Coronary artery (tissue), 2 donors: Measurements from ENCODE around the gene PASK.

ENCODE experiments used
- DNase-seq: peaks from one replicate; pipeline ENCODE4 v3.0.0-alpha.2; 2017; ENCODE audit warnings: low spot score
- H3K27ac ChIP-seq, 2 donors: fragments of 200-600 bp; sonication (generic); one replicate each; pipeline ENCODE4 v1.5.1; 2016 to 2019
- H3K4me3 ChIP-seq: fragments of 200-600 bp; sonication (generic); 2 replicates; pipeline ENCODE4 v1.5.1; 2016; ENCODE audit warnings: mild to moderate bottlenecking, moderate library complexity
- TF ChIP-seq, protein P1 (sequence below): fragments of 200-600 bp; sonication (generic); IDR thresholded peaks from one replicate; pipeline ENCODE4 v1.5.1; 2019; ENCODE audit warnings: antibody characterized with exemption

PASK gene

DNA sequence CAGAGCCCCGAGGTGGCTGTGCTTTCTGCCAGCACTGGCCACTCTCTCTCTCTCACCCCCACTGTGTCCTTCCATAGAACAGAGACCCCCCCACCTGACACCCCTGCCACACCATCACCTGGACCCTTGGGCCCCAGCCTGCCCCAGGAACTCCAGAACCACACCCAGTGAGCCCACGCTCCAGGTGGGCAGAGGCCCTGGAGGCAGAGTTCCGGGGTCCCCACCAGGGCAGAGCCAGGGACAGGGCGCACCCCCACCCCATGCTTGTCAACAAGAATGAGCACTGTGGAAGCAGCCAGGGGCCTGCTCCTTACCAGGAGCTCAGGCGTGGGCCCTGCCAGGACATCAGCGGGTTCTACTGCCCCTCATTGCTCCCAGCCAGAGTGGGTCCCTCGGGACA is 14.6 kb downstream of the PASK start:
- DNase-seq = no peak
- TF ChIP-seq, protein P1, sequence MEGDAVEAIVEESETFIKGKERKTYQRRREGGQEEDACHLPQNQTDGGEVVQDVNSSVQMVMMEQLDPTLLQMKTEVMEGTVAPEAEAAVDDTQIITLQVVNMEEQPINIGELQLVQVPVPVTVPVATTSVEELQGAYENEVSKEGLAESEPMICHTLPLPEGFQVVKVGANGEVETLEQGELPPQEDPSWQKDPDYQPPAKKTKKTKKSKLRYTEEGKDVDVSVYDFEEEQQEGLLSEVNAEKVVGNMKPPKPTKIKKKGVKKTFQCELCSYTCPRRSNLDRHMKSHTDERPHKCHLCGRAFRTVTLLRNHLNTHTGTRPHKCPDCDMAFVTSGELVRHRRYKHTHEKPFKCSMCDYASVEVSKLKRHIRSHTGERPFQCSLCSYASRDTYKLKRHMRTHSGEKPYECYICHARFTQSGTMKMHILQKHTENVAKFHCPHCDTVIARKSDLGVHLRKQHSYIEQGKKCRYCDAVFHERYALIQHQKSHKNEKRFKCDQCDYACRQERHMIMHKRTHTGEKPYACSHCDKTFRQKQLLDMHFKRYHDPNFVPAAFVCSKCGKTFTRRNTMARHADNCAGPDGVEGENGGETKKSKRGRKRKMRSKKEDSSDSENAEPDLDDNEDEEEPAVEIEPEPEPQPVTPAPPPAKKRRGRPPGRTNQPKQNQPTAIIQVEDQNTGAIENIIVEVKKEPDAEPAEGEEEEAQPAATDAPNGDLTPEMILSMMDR = no peak
- Histone ChIP-seq H3K27ac (no peak overlapping the region), H3K4me3 (no peak overlapping the region)

DNA sequence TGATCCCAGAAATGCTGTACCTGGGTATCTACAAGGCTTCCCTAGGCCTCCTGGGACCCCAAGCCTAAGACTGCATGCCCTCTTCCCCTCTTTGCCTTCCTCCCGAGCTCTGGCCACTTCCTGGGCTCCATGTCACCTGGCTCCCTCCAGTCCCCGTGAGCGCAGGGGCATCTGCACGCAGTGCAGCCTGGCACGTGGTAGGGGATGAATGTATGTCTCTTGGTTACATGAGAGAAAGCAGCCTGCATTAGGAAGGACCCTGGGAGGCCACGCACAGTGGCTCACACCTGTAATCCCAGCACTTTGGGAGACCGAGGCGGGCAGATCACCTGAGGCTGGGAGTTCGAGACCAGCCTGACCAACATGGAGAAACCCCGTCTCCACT is 15.8 kb downstream of the PASK start:
- no peak for DNase-seq
- Histone ChIP-seq H3K27ac (no peak overlapping the region), H3K4me3 (no peak overlapping the region)
- TF ChIP-seq, protein P1 = no peak

DNA sequence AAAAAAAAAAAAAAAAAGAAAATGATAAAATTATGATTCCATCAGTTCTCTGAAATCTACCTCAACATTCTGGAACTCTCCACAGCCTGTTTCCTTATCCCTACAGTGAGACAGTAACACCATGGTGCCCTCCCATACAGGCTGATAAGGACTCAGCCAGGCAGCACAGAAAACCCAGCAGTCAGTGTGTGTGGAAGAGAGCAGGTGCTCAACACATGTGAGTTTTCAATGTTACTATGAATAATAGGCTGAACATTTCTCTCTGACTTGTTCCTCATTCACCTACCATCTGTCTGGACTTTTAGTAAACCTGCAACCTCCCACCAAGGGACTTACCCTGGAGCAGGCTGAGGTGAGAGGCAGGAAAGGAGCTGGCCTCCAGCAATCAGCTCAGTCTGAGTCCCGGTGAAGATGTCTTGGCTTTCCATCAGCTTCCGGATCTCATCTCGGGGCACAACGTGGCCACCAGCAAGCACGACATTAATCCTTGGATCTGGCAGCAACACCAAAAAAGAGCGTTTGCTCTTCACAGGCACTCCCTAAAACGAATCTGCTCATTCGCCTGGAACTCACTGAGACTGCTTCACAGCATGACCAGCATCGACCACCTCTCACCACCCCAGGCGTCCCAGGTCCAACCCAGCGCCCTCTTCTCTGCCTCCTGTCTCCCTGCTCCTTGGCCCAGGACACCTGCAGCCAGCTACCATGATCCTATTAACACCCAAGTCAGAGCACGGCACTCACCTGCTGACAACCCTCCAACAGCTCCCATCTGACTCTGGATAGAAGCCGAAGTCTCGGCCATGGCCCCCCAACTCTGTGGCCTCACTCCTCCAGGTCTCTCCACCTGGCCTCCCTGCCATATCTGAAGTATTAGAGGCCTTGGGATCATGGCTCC is 16.5 kb downstream of the PASK start:
- no peak for DNase-seq
- Histone ChIP-seq H3K27ac (no peak overlapping the region), H3K4me3 (no peak overlapping the region)
- TF ChIP-seq, protein P1 = no peak

DNA sequence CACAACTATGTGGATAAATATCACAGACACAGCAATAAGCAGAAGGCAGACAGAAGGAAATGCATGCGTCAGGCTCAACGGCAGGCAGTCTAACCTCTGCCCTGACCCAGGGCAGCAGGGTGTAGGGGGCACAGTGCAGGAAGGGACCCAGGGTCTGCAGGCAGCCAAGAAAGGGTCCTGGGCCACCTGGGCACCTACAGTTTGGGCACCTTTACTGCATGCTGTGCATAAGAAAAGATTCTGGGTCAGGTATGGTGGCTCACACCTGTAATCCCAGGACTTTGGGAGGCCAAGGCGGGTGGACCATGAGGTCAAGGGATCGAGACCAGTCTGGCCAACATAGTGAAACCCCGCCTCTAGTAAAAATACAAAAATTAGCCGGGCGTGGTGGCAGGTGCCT is 17.7 kb downstream of the PASK start:
- TF ChIP-seq, protein P1 = no peak

DNA sequence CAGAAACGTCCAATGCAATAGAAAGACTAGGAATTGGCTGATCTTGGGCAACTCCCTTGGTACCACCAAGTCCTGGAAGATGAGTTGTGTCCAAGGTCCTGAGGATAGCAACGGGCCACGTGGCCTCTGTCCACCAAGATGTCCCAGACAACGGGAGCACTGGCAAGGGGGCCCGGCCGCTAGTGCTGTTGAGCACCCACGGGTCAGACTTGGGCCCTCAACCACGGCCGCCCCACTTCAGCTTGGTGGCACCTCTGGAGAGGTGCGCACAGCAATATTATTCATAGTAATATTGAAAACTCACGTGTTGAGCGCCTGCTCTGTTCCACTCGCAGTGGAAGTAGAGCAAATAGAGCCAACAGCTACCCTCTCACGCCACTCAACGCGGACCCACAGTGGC is 19.0 kb downstream of the PASK start:
- TF ChIP-seq, protein P1 = no peak
- Histone ChIP-seq H3K27ac (no peak overlapping the region), H3K4me3 (no peak overlapping the region)
- DNase-seq = no peak

More for the DNA sequence above, 17.7 kb downstream of the PASK start:
- H3K27ac ChIP-seq = no peak overlapping the region
- no peak for DNase-seq
- H3K4me3 ChIP-seq = no peak overlapping the region

DNA sequence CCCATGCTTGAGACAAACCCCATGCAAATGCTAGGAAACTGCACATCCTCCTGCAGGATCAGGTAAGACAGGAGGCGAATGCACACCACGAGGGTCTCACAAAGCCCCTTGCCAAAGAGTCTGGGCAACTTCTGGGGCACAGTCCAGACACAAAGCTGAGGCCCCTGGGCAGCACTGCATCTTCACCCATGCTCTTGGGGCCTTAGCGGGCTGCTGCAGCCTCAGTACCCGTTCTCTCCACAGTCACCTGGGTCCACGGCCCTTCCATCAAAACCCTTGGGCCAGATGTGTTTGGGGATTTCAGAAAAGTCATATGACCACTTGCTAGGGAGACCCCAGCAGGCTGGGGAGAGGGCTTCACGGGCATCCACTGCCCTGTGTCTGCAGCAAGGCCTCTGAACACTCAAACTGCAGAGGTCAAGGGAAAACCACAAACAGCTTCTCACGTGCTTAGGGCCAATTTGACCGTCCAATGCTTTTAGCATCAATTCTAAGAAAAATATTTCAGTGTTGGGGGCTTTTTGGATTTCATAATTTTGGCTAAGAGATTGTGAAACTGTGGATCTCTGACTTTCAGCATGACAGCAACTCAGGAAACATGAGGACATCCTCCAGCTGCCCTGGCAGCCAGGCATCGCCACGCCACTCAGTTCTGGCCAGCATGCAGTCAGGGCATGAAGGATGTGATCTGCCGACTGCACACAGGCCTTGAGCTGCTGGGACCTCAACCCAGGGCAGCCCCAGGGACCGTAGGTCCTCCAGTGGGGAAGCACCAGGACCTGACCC is 20.0 kb downstream of the PASK start:
- no peak for DNase-seq
- TF ChIP-seq, protein P1 = no peak
- no peak overlapping the region for H3K4me3 ChIP-seq
- no peak overlapping the region for H3K27ac ChIP-seq
